ENCODE measurements around the gene KCNAB1. TPM values are rescaled to one million over a fixed set of nuclear protein-coding genes. Genes with fewer than 3 reads are reported as not detected.

Gene KCNAB1
- total RNA-seq, 1 donor from 2014 or later, result 15.3 TPM

DNA sequence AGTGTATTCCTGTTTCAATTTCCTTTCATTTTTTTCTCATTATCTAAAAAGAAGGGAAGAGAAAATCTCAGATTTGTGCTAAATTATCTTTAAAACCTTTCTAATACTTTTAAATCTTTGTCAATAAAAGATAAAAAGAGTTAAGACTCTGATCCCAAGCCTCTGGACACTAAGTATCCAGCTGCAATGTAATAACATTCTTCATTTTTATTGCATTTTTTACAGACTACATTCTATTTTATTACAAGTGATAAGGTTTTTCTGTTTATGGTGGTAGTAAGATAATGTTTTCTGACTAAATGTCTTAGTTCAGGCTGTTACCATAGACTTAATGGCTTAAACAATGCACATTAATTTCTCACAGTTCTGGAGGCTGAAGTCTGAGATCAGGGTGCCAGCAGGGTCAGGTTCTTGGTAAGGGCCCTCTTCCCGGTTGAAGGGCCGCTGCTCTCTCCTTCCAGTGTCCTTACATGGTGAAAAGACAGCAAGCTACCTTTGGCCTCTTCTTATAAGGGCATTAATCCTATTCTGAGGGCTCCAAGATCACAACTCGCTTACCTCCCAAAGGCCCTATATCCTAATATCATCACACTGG is 19.7 kb downstream of the KCNAB1 start:
- DNase-seq, result no peak

DNA sequence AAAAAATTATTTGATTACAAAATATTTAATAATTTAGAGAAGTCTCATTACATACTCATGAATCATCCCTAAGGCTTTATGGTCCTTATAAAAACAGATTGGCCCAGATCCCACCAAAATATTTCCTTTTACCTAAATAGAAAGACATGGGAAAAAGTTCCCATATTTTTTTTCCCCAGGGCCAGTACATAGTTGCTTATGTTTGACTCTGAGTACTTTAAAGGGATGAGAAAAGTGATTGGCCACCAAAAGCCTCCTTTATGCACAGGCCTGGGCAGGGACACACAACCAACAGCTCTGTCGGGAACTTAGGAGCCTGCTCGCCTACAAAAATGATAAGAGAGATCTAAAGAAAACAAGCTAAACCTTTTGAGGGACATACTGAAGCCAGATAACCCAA is 22.3 kb downstream of the KCNAB1 start:
- no peak for DNase-seq

- DNase-seq, result no peak
These were observed 22.8 kb downstream of the KCNAB1 start for GRCh38 chr3:156143136-156143535.

DNA sequence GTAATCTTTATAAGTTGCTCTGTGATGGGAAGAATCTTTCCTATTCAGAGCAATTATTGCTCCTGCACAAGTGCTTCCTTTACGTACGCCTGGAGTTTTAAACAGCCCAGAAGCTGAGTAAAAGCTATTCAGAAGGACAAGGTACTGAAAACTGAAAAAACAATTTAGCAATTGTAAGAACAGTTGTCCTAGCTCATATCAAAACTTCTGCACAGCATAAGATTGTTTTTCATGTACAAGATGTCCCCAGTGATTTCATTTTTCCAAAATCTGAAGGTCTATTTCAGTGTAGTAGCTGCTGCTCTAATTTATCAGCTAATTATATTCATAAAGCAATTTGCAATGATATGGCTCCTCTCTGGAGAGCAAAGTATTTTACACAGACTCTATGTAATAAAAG is 23.7 kb downstream of the KCNAB1 start:
- no peak for DNase-seq

DNA sequence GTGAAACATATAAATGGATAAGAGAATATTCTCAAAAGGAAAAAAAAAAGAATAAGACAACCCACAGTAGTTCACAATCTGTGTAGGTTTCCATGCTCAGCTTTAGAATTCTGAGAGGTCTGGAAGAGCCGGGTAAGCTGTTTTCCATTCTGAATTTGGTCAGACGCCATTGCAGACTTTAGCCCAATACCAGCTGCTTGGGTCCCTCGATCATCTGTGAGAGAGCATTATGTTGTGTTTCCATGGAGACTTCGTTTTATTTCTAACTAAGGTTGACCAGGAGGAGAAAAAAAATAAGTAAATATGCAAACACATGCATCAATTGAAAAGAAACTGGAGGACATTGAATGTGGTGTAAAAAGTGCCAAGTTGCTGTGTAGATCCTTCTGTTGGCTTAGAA is 25.5 kb downstream of the KCNAB1 start:
- DNase-seq, result no peak

GRCh38 chr3:156148345-156148945 is 28.1 kb downstream of the KCNAB1 start:
- no peak for DNase-seq

DNA sequence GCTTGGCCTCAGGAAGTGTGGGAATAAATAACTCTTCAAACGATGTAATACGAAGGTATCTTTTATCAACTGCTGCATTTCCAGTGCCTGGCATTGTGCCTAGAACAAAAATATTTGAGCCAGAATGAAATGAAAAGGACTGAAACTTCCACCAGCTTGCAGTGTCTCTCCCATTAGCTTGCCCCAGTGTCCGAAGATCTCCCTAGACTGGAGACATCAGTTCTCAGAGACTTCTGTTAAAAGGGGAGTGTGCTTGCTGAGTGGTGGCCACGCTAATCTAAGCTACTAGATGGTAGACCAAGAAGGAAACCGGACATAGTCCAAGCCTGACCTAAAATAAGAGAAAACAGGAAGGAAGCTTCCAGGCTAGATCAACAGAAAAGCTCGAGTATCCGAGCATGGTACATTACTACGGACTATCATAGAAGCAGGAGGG is 28.6 kb downstream of the KCNAB1 start:
- DNase-seq, result no peak

- DNase-seq, result no peak
These were observed 29.5 kb downstream of the KCNAB1 start for GRCh38 chr3:156149876-156150275.

DNA sequence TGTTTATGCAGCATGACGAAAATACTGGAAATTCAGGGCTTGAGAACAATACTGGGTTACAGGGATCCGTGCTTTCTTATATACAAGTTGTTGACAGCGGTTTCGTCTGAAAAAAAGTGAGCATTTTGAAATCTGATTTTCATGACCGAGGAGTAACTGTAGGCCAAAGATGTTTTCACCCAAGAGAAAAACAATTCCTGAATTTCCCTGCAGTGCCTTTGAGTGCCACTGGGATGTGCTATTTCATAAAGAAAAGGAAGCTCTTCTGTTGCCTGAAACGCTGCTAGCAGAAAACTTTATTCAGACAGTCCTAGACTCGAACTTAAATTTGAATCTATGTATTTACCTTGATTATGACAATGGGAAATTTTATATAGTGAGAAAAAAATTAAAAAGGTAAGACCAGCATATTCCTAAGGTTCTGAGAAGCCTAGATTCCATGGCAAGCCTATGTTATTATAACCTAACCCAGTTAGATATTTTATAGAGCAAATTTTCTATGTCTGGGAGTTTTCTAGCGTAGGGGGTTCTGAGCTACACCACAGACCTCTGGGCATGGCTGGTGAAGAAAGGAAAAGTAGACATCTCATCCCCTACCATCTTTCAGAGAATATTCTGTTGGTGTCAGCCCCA is 30.2 kb downstream of the KCNAB1 start:
- DNase-seq, result no peak

GRCh38 chr3:156151824-156152428 is 31.5 kb downstream of the KCNAB1 start:
- peak; percentile 26 for DNase-seq

DNA sequence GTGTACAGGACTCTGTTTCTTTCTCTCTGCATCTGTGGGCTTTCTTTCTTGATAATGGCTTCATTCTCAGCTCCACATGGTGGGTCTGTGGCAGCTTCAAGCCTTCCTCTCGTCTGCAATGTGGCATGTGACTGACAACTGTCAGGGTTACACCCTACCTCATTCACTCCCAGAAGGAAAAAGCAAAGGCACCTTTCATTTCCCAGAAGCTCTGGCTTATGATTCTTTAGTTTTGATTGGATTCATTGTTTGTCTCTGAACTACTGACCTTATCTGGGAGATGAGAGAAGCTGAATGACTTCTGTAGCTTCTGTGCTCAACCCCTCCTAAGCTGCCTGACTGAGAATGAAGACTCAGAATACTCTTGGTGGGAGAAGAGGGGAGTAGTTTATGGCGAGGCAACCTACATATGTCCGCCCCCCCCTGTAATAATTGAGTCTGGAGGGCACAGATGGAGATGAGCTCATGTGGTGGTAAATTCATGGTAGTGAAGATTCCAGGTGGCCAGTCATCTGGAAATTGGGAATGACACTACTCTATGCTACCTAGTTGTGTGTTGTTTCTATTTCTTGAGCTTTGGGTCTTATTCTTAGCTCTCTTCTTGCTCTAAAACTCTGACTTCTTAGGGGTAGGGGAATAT is 38.4 kb downstream of the KCNAB1 start:
- no peak for DNase-seq

- no peak for DNase-seq
These were observed 40.3 kb downstream of the KCNAB1 start for GRCh38 chr3:156160647-156161046.

DNA sequence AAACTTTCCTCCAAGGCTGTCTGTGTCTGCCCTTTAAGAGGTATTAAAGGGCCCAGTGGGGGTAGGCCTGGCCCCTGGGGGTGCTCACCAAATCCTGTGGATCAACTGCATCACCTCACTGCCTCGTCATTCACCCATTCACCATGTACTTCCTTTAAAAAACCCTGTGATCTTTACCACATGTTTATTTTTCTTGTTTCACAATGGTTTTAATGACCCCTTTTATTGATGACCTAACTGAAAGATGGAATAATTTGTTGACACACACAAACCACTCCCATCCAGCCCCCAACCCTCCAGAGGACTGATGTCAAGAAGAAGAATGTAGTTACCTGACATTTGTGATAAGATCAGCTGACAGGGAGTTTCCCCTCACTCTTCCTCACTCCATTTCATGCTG is 40.8 kb downstream of the KCNAB1 start:
- DNase-seq, result no peak

- no peak for DNase-seq
These were observed 43.5 kb downstream of the KCNAB1 start for GRCh38 chr3:156163848-156164247.

DNA sequence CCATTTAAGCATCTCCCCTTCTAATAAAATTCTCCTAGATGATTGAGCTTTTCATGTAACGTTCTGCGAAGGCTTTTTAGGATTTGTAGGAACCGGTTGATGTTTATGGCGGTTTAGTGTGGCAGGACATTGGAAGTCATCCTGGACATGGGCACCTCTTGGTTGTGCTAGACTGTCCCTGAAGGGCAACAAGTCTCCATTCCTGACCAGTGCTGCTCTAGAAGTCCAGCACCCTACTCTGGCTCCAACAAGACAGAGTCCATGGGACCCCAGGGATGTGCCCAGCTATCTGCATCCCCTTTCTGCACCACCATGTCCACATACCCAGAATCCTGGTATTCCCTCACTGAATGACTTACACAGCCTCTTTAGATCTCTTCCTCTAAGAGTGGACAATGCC is 46.4 kb downstream of the KCNAB1 start:
- DNase-seq, result no peak

DNA sequence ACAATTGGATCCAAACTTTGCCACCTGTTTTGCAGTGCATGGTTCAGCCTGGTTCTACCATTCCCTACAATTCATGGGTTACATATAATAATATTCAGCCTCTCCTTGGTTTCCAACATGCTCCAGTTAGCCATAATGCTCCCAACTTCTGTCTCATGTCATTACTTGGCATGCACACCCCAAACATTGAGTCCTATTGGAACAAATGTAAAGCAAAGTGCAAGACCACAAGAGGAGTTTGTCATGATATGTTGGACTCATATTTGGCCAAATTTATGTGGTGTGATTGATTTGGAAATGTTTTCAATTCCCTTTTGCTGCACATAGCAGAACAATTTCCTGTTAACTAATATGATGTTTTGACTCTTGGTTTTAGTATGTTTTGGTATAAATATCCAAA is 50.2 kb downstream of the KCNAB1 start:
- no peak for DNase-seq

GRCh38 chr3:156171281-156172267 is 51.2 kb downstream of the KCNAB1 start:
- no peak for DNase-seq

GRCh38 chr3:156172536-156172935 is 52.2 kb downstream of the KCNAB1 start:
- no peak for DNase-seq

DNA sequence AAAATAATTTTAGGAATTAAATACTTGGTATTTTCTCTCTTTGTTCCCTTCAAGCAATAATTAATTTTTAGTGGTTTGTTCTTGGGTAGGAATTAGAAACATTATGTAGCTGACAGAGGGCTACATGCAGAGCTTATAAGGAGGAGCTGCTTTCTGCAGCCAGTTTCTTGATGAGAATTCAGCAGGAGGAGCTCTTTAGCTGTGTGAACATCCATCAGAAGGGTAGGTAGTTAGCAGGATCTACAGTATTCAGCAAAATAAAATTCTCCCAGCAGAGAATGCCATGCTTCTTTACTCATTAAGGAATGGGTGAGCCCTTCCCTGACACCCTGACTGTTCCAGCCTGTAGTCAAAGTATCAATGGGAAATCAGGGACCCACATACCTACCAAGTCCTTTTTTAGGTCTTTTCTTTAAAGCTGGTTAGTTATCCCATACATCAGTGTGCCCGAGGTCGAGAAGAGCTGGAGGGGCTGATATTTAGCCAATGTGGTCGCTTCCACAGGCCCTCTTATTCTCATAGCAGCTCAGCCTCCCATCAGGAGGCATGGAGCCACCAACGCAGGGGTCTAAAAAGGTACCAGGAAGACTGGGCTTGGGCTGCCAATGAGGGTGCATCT is 54.0 kb downstream of the KCNAB1 start:
- DNase-seq, result no peak

DNA sequence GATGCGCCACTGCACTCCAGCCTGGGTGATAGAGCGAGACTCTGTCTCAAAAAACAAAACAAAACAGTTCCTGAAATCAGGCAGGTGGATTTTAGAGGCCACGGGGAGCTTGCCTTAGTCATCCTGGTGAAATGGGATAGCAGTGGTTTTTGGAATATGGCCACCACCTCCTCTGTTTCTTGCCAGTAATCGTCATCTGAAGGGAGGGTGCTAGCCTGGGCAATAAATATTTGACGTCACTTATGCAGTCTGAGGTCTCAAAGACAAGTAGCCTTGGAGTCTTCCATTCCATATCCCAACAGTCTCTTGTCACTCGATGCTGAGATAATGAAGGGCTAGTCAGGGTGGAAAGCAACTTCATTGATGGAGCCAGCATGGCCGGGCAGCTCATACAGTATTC is 55.2 kb downstream of the KCNAB1 start:
- DNase-seq, result no peak

DNA sequence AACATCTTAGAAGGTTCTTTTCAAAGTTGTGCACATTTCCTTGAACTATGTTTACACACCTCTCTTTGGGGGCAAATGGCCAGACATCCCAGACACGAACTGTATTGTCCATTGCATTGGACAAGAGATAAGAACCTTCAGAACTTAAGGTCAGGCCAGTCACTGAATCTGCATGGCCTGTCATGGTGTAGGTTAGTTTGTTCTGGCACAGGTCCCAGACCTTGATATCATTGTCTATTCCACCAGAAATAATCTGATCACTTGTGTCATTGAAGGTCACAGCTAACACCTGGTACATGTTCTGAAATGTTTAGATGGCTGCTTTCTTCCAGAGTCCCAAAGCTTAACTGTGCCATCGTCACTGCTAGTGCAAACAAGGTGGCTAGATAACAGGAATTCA is 55.7 kb downstream of the KCNAB1 start:
- no peak for DNase-seq
